Prostate gland (tissue), 2 donors: ENCODE data around the gene CCAR1. TPM values are rescaled to one million over a fixed set of nuclear protein-coding genes. Genes with fewer than 3 reads are reported as not detected.
A peak's percentile ranks its signal among the peaks of the same experiment; 100 is the strongest.

ENCODE experiments used
- DNase-seq: peaks from one replicate; pipeline ENCODE4 v3.0.0-alpha.2; 2019; ENCODE audit warnings: low spot score
- H3K27ac ChIP-seq, 2 donors: fragments of 200-600 bp; sonication (generic); 2 replicates each; pipeline ENCODE4 v1.5.1; 2017 to 2019
- H3K27me3 ChIP-seq: fragments of 200-600 bp; sonication (generic); replicated peaks from 2 replicates; pipeline ENCODE4 v1.5.1; 2019; ENCODE audit not compliant: insufficient read depth
- H3K36me3 ChIP-seq, 2 donors: fragments of 200-600 bp; sonication (generic); 1 replicate in 1 of 2; 2 replicates in 1 of 2; pipeline versions ENCODE4 v1.5.1 to v1.8.1; 2017 to 2019
- H3K4me1 ChIP-seq: fragments of 200-600 bp; sonication (generic); replicated peaks from 2 replicates; pipeline ENCODE4 v1.5.1; 2019
- H3K4me3 ChIP-seq, 2 donors: fragments of 200-600 bp; sonication (generic); 2 replicates each; pipeline ENCODE4 v1.5.1; 2017 to 2019
- H3K9me3 ChIP-seq: fragments of 200-600 bp; sonication (generic); 2 replicates; pipeline ENCODE4 v1.5.1; 2017
- POLR2A ChIP-seq: fragments of 450-650 bp; IDR thresholded peaks from one replicate; pipeline ENCODE4 v1.6.1; 2016; ENCODE audit warnings: antibody characterized with exemption, mild to moderate bottlenecking
- POLR2AphosphoS5 ChIP-seq: sonication (generic); formaldehyde crosslinking; IDR thresholded peaks from one replicate; pipeline ENCODE4 v1.6.1; 2017; ENCODE audit warnings: antibody characterized with exemption
- WGBS: methylation state at CpG from one replicate; pipeline ENCODE4 v1.1.5; 2018; 5-methylcytosine and 5-hydroxymethylcytosine counted together
- intact Hi-C: fragments of 100-400 bp; cut with DNase I; formaldehyde crosslinking; loops from one replicate; pipeline ENCODE4 v1.14.2; 2022
- total RNA-seq, 2 donors: library from RNA; depleted of rRNA; stranded (reverse); fragments of >200 nt; gene quantifications; one replicate each; pipeline ENCODE4 v1.1.0, GENCODE V29; 2016
- TF ChIP-seq, protein P1 (sequence below), 4 experiments: fragments of 200-600 bp in 2 of 4; fragments of 450-650 bp in 2 of 4; sonication (generic) in 2 of 4; IDR thresholded peaks; 1 replicate in 3 of 4; 2 replicates in 1 of 4; pipeline ENCODE4 v1.5.1; 2016 to 2019; ENCODE audit warnings: antibody characterized with exemption in 4 of 4, mild to moderate bottlenecking in 2 of 4, moderate library complexity in 2 of 4

The CCAR1 gene
- total RNA-seq, result 10 to 100 TPM; 38.1 to 73.8 TPM

- Histone ChIP-seq H3K9me3 (no peaks in the 10 kb centered on the region), H3K36me3 (no peaks in the 10 kb centered on the region), H3K27ac (peak within 1 kb of the TSS; percentile 92 to 96), H3K4me3 (peak within 1 kb of the TSS; percentile 85 to 96), H3K4me1 (peaks cover 2% of the 10 kb centered on the region), H3K27me3 (no peaks in the 10 kb centered on the region)
- intact Hi-C loops, result no loop called here
- peak; percentile 97 for DNase-seq
- WGBS, result under 1% methylated on average over 58 of the region's 72 CpGs
- TF ChIP-seq, protein P1, sequence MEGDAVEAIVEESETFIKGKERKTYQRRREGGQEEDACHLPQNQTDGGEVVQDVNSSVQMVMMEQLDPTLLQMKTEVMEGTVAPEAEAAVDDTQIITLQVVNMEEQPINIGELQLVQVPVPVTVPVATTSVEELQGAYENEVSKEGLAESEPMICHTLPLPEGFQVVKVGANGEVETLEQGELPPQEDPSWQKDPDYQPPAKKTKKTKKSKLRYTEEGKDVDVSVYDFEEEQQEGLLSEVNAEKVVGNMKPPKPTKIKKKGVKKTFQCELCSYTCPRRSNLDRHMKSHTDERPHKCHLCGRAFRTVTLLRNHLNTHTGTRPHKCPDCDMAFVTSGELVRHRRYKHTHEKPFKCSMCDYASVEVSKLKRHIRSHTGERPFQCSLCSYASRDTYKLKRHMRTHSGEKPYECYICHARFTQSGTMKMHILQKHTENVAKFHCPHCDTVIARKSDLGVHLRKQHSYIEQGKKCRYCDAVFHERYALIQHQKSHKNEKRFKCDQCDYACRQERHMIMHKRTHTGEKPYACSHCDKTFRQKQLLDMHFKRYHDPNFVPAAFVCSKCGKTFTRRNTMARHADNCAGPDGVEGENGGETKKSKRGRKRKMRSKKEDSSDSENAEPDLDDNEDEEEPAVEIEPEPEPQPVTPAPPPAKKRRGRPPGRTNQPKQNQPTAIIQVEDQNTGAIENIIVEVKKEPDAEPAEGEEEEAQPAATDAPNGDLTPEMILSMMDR (IDR thresholded peaks at IDR 0.05), result no peak
- peak; percentile 69 for TF ChIP-seq POLR2A
- peak; percentile 97 for TF ChIP-seq POLR2AphosphoS5
Observed at GRCh38 chr10:68720793-68721672, at the start of gene CCAR1. CCAR1 (plus strand) TSS chr10:68721239; CDS start chr10:68722505, 1,266 bp downstream.

DNA sequence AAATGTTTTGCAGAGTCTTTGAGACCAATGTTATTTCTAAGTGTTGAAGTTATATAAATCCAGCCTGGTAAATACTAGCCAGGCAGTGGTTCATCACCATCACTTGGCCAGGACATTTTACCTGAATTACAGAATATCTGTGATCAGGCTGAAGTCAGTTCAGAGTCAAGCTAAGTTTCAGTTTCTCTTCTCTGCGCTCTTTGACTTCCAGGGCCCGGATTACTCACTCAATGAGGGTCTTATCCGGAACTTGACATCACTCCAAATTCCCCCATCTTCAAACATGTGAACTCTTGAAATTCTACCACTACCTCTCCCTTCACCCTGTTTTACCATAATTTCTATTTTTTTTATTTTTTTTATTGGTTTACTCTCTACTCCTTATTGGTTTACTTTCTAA is 36.6 kb upstream of the CCAR1 start:
- H3K27ac ChIP-seq, result no peak overlapping the region
- H3K9me3 ChIP-seq, result no peaks in the 10 kb centered on the region
- DNase-seq, result no peak
- H3K4me1 ChIP-seq, result no peaks in the 10 kb centered on the region
- H3K4me3 ChIP-seq, result no peak overlapping the region
- TF ChIP-seq POLR2AphosphoS5 (no peak), POLR2A (no peak)
- TF ChIP-seq, protein P1 (IDR thresholded peaks at IDR 0.05), result no peak
- intact Hi-C loops, result no loop called here
- WGBS, result 93% methylated on average over 3 of the region's 3 CpGs
- H3K36me3 ChIP-seq, result no peaks in the 10 kb centered on the region
- no peaks in the 10 kb centered on the region for H3K27me3 ChIP-seq

DNA sequence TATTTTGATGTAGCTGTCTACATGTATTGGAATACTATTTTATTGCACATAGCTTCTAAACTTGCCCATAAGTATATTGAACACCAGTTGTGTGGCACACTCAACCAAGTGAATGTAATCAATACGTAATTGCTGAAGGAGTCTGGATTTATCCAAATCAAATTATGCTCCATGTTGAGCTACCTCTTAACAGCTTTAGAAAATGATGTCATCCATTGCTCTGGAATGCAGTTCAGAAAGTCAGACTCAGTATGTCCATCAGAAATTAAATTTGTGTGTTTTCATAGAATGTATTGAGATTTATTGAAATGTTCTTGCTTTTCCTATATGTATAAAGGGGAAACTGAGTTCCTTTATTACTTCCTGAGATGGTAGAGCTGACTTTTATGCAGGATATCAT is 25.0 kb upstream of the CCAR1 start:
- no peaks in the 10 kb centered on the region for H3K9me3 ChIP-seq
- H3K27me3 ChIP-seq, result no peaks in the 10 kb centered on the region
- no peak overlapping the region for H3K4me3 ChIP-seq
- no peak for TF ChIP-seq POLR2A
- TF ChIP-seq, protein P1 (IDR thresholded peaks at IDR 0.05), result no peak
- no peak for TF ChIP-seq POLR2AphosphoS5
- intact Hi-C loops, result no loop called here
- 90% methylated on average over 1 of the region's 1 CpG for WGBS
- peaks cover 0 to 4% of the 10 kb centered on the region in 2 donors for H3K36me3 ChIP-seq
- no peak overlapping the region for H3K27ac ChIP-seq
- DNase-seq, result no peak
- H3K4me1 ChIP-seq, result no peaks in the 10 kb centered on the region

- DNase-seq, result no peak
- Histone ChIP-seq H3K9me3 (no peaks in the 10 kb centered on the region), H3K4me1 (no peaks in the 10 kb centered on the region), H3K27me3 (no peaks in the 10 kb centered on the region), H3K27ac (no peak overlapping the region), H3K4me3 (no peak overlapping the region), H3K36me3 (no peaks in the 10 kb centered on the region)
- intact Hi-C loops, result no loop called here
- TF ChIP-seq POLR2A, result no peak
- TF ChIP-seq POLR2AphosphoS5, result no peak
- TF ChIP-seq, protein P1 (IDR thresholded peaks at IDR 0.05), result no peak
- 89% methylated on average over 1 of the region's 1 CpG for WGBS
Observed at GRCh38 chr10:68697106-68697505, 23.9 kb upstream of the CCAR1 start.

DNA sequence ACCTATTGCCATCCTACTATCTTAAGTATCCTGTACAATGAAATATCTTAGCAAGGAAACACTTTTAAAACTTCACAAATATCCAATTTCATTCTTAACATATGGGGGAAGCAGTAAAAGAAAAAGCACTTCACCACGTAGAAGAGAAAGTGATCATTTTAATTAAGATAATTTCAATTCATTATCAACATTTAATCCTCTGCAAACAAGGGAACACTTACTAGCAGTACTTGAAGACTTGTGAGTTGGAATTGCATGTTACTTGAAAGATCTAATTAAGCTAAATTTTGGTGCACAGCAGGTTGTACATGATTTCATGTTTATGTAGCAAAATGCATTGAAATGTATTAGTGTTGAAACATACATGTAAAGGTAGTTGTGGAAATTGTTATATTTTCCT is 20.8 kb upstream of the CCAR1 start:
- TF ChIP-seq POLR2AphosphoS5, result no peak
- TF ChIP-seq, protein P1 (IDR thresholded peaks at IDR 0.05), result no peak
- TF ChIP-seq POLR2A, result no peak
- no peaks in the 10 kb centered on the region for H3K27me3 ChIP-seq
- no peak overlapping the region for H3K27ac ChIP-seq
- H3K36me3 ChIP-seq, result no peaks in the 10 kb centered on the region
- no peak overlapping the region for H3K4me3 ChIP-seq
- intact Hi-C loops, result no loop called here
- no peak for DNase-seq
- WGBS, result 57% methylated on average over 1 of the region's 1 CpG
- H3K9me3 ChIP-seq, result no peaks in the 10 kb centered on the region
- H3K4me1 ChIP-seq, result no peaks in the 10 kb centered on the region
